SK-N-SH treated with all-trans-retinoic acid at 6 μM for 48 hours (cell line): Measurements from ENCODE around the gene ZNF774.
"Not testable (repeated sequence)": the region's sequence is repeated elsewhere in the genome, so short reads cannot be mapped to it uniquely, and the experiment has no call there.

ENCODE experiments used
- ATAC-seq: fragments of 200-7000 bp; cut with Tn5 transposase; 3 replicates; pipeline ENCODE4 v1.9.1; 2020; ENCODE audit warnings: mild to moderate bottlenecking, moderate library complexity
- ARNTL ChIP-seq: fragments of 450-650 bp; formaldehyde crosslinking; IDR thresholded peaks from 2 replicates; pipeline ENCODE4 v1.5.0; 2020; ENCODE audit warnings: low read depth, mild to moderate bottlenecking, moderate library complexity, borderline replicate concordance
- BACH2 ChIP-seq: fragments of 250-450 bp; sonication (Bioruptor Pico); IDR thresholded peaks from 2 replicates; pipeline ENCODE4 v1.9.0; 2021; ENCODE audit warnings: mild to moderate bottlenecking, borderline replicate concordance
- CSDC2 ChIP-seq: fragments of 250-450 bp; sonication (Bioruptor Pico); IDR thresholded peaks from 2 replicates; pipeline ENCODE4 v1.5.0; 2020; ENCODE audit warnings: mild to moderate bottlenecking, moderate library complexity
- GLIS3 ChIP-seq: fragments of 250-450 bp; sonication (Bioruptor Pico); IDR thresholded peaks from 2 replicates; pipeline ENCODE4 v1.5.0; 2020; ENCODE audit warnings: mild to moderate bottlenecking, moderate library complexity
- ISL1 ChIP-seq: fragments of 250-450 bp; sonication (Bioruptor Pico); IDR thresholded peaks from 2 replicates; pipeline ENCODE4 v2.1.2; 2022; ENCODE audit warnings: mild to moderate bottlenecking, moderate library complexity
- OSR1 ChIP-seq: fragments of 250-450 bp; sonication (Bioruptor Pico); IDR thresholded peaks from 2 replicates; pipeline ENCODE4 v1.8.0; 2022; ENCODE audit warnings: moderate library complexity, mild to moderate bottlenecking, inconsistent platforms
- SNAI2 ChIP-seq: fragments of 250-450 bp; sonication (Bioruptor Pico); IDR thresholded peaks from 2 replicates; pipeline ENCODE4 v1.5.0; 2020; ENCODE audit warnings: mild to moderate bottlenecking, moderate library complexity
- TCF4 ChIP-seq: fragments of 250-450 bp; sonication (Bioruptor Pico); IDR thresholded peaks from 2 replicates; pipeline ENCODE4 v1.8.0; 2021; ENCODE audit warnings: mild to moderate bottlenecking, moderate library complexity, borderline replicate concordance
- TOX ChIP-seq: fragments of 250-450 bp; sonication (Bioruptor Pico); IDR thresholded peaks from 2 replicates; pipeline ENCODE4 v1.8.0; 2021; ENCODE audit warnings: mild to moderate bottlenecking, moderate library complexity, borderline replicate concordance
- ZFP30 ChIP-seq: fragments of 450-650 bp; formaldehyde crosslinking; IDR thresholded peaks from 2 replicates; pipeline ENCODE4 v1.5.0; 2022; ENCODE audit warnings: mild to moderate bottlenecking, moderate library complexity
- ZNF565 ChIP-seq: fragments of 450-650 bp; formaldehyde crosslinking; conservative IDR thresholded peaks from 2 replicates; pipeline ENCODE4 v1.5.0; 2020; ENCODE audit warnings: low read depth, mild to moderate bottlenecking, moderate library complexity
- ZNF70 ChIP-seq: fragments of 450-650 bp; formaldehyde crosslinking; IDR thresholded peaks from 2 replicates; pipeline ENCODE4 v1.5.0; 2020; ENCODE audit warnings: mild to moderate bottlenecking, moderate library complexity
- ZNF8 ChIP-seq: fragments of 450-650 bp; formaldehyde crosslinking; IDR thresholded peaks from 2 replicates; pipeline ENCODE4 v1.5.0; 2020; ENCODE audit warnings: mild to moderate bottlenecking, moderate library complexity
- TF ChIP-seq, protein P1 (sequence below): fragments of 250-450 bp; sonication (Bioruptor Pico); IDR thresholded peaks from 2 replicates; pipeline ENCODE4 v1.8.0; 2021; ENCODE audit warnings: low read depth, mild to moderate bottlenecking, moderate library complexity, borderline replicate concordance
- TF ChIP-seq, protein P2 (sequence below): fragments of 250-450 bp; sonication (Bioruptor Pico); IDR thresholded peaks from 2 replicates; pipeline ENCODE4 v1.5.0; 2020; ENCODE audit warnings: mild to moderate bottlenecking, moderate library complexity
- TF ChIP-seq, protein P3 (sequence below): fragments of 250-450 bp; sonication (Bioruptor Pico); IDR thresholded peaks from 2 replicates; pipeline ENCODE4 v1.8.0; 2020; ENCODE audit warnings: mild to moderate bottlenecking, moderate library complexity, borderline replicate concordance

Gene ZNF774

DNA sequence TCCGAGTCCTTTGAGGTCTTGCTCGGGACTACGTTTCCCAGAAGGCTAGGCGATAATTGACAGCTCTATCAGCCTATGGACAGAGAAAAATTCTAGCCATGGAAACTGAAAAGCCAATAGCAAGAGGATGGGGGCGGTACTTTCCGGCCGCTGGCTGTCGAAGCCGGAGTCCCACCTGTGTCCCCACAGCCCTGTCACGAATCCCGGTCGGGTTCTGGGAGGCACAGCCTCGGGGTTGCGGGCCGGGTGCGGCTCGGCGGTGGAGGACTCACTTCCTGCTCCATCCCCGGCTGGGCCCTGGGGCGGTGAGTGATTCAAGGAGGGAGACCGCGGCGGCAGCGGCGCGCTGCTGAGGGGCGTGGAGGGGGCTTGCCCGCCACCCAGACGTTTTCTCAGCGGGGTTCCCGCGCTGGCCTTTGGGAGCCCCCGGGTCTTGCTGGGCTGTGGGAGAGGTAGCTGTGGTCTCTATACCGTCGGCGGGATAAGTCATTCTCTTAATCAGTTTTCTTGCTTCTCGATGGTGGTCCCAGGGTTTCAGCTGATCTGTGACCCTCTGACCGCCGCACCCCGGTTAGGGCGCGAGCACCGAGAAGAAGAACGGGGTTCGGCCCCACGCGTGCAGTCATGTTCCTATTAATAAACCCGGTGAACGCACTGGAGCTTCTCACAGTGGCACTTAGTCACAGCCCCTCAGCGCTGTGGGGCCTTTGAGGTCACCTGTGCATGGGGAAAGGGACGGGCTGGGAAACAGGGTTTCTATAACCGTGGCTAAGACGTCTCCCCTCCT, at the start of gene ZNF774:
Gene ZNF774, plus strand, starts transcription at position 178 of the 787 bp plus-strand sequence. CDS start 2,377 bp downstream, outside the sequence.
- peak; percentile 99 for ATAC-seq

DNA sequence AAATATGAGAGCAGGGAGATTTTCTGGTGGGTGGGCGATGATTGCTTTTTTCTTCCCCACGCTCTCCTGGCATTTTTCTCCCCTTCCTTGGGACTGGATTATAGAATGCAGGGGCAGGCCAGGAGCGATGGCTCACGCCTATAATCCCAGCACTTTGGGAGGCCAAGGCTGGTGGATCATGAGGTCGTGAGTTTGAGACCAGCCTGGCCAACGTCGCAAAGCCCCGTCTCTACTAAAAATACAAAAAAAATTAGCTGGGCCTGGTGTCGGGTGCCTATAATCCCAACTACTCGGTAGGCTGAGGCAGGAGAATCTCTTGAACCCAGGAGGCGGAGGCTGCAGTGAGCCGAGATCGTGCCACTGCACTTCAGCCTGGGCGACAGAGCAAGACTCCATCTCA, 46.7 kb upstream of the ZNF774 start:
- not testable (repeated sequence) for ATAC-seq

More for the DNA sequence above, at the start of gene ZNF774:
- TF ChIP-seq GLIS3 (CRISPR knock-in tag) (no peak), ZFP30 (CRISPR knock-in tag) (no peak), ZNF8 (CRISPR knock-in tag) (no peak), OSR1 (no peak)
- TF ChIP-seq, protein P1, sequence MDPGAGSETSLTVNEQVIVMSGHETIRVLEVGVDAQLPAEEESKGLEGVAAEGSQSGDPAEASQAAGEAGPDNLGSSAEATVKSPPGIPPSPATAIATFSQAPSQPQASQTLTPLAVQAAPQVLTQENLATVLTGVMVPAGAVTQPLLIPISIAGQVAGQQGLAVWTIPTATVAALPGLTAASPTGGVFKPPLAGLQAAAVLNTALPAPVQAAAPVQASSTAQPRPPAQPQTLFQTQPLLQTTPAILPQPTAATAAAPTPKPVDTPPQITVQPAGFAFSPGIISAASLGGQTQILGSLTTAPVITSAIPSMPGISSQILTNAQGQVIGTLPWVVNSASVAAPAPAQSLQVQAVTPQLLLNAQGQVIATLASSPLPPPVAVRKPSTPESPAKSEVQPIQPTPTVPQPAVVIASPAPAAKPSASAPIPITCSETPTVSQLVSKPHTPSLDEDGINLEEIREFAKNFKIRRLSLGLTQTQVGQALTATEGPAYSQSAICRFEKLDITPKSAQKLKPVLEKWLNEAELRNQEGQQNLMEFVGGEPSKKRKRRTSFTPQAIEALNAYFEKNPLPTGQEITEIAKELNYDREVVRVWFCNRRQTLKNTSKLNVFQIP, result no peak

DNA sequence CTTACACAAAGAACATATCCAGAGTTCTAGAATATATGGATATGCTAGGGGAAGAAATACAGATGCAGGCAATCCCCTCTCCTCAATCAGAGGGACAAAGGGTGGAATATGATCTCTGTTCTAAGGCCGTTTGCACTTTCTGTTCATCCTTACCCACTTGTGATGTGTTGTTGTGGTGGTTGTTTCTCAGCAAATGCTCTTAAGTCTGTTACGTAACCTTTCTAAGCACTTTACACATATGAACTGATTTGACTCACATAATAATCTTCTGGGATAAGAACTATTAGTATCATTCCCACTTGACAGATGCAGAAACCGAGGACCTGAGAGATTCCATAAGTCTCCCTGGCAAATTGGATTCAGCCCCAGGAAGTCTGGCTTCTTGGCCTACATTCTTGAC, 46.2 kb upstream of the ZNF774 start:
- no peak for TF ChIP-seq TOX (CRISPR knock-in tag)
- TF ChIP-seq ZNF70 (CRISPR knock-in tag), result no peak
- TF ChIP-seq, protein P1, result no peak
- TF ChIP-seq ISL1, result no peak
- TF ChIP-seq ARNTL (CRISPR knock-in tag), result no peak
- no peak for TF ChIP-seq SNAI2 (CRISPR knock-in tag)
- TF ChIP-seq TCF4, result no peak
- TF ChIP-seq, protein P2, sequence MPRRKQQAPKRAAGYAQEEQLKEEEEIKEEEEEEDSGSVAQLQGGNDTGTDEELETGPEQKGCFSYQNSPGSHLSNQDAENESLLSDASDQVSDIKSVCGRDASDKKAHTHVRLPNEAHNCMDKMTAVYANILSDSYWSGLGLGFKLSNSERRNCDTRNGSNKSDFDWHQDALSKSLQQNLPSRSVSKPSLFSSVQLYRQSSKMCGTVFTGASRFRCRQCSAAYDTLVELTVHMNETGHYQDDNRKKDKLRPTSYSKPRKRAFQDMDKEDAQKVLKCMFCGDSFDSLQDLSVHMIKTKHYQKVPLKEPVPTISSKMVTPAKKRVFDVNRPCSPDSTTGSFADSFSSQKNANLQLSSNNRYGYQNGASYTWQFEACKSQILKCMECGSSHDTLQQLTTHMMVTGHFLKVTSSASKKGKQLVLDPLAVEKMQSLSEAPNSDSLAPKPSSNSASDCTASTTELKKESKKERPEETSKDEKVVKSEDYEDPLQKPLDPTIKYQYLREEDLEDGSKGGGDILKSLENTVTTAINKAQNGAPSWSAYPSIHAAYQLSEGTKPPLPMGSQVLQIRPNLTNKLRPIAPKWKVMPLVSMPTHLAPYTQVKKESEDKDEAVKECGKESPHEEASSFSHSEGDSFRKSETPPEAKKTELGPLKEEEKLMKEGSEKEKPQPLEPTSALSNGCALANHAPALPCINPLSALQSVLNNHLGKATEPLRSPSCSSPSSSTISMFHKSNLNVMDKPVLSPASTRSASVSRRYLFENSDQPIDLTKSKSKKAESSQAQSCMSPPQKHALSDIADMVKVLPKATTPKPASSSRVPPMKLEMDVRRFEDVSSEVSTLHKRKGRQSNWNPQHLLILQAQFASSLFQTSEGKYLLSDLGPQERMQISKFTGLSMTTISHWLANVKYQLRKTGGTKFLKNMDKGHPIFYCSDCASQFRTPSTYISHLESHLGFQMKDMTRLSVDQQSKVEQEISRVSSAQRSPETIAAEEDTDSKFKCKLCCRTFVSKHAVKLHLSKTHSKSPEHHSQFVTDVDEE, result no peak
- TF ChIP-seq, protein P3, sequence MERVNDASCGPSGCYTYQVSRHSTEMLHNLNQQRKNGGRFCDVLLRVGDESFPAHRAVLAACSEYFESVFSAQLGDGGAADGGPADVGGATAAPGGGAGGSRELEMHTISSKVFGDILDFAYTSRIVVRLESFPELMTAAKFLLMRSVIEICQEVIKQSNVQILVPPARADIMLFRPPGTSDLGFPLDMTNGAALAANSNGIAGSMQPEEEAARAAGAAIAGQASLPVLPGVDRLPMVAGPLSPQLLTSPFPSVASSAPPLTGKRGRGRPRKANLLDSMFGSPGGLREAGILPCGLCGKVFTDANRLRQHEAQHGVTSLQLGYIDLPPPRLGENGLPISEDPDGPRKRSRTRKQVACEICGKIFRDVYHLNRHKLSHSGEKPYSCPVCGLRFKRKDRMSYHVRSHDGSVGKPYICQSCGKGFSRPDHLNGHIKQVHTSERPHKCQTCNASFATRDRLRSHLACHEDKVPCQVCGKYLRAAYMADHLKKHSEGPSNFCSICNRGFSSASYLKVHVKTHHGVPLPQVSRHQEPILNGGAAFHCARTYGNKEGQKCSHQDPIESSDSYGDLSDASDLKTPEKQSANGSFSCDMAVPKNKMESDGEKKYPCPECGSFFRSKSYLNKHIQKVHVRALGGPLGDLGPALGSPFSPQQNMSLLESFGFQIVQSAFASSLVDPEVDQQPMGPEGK, result no peak
- TF ChIP-seq, all 23 proteins: peak for 0
- no peak for ATAC-seq

DNA sequence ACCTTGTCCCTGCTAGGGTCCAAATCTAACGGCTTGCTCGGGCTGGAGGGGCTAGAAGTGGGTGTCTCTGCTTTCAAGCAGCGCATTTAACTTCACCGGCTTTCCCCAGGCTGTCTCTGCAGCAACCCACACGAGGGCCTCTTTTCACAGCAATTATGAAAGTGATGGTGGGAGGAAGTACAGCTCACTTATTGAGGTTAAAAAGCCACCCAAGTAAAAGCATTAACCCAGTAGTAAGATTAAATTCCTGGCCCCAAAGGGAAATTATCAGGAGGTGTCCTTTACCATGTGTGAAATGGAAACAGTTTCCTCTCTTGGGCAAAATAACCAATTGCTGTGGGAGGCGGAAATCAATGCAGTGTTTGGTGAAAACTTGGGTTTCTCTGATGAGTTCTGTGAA, 45.5 kb upstream of the ZNF774 start:
- ATAC-seq, result no peak
- TF ChIP-seq CSDC2 (no peak), BACH2 (CRISPR knock-in tag) (no peak), ZNF565 (CRISPR knock-in tag) (no peak), TCF4 (no peak)
- TF ChIP-seq, protein P3, result no peak
- TF ChIP-seq, protein P1, result no peak
- TF ChIP-seq, all 23 proteins: peak for 0
